Caco-2 (cell line): ENCODE results near the gene SENP1. TPM values are rescaled to one million over a fixed set of nuclear protein-coding genes. Genes with fewer than 3 reads are reported as not detected.

Experiments used
- BruUV-seq: library from RNA; stranded (reverse); fragments of 400-500 nt; replicated peaks from 2 replicates; lab custom pipeline; 2021; lab: Mats Ljungman, UMichigan
- CTCF ChIA-PET: fragments of 300-600 bp; sonication (Branson Sonifier 250); formaldehyde crosslinking; loops from one replicate; lab custom pipeline; 2022; ENCODE audit warnings: antibody characterized with exemption; lab: Charles Lee
- POLR2A ChIA-PET: fragments of 300-600 bp; sonication (Branson Sonifier 250); formaldehyde crosslinking; loops from one replicate; lab custom pipeline; 2022; ENCODE audit warnings: antibody characterized with exemption; lab: Charles Lee
- DNase-seq, 2 experiments: peaks; one replicate each; pipeline versions ENCODE4 v3.0.0 to v3.0.0-alpha.2; 2020 to 2022
- H3K27me3 ChIP-seq: replicated peaks from 2 replicates; pipeline ENCODE4 v1.6.0; 2011; ENCODE audit warnings: low read length; ENCODE audit not compliant: control insufficient read depth, insufficient read depth
- H3K36me3 ChIP-seq: 2 replicates; pipeline ENCODE4 v1.5.1; 2011; ENCODE audit warnings: low read length; ENCODE audit not compliant: control insufficient read depth, insufficient read depth
- H3K4me1 ChIP-seq: fragments of 250-450 bp; sonication (Bioruptor Pico); 2 replicates; pipeline ENCODE4 v1.5.1; 2020; ENCODE audit warnings: mild to moderate bottlenecking
- H3K4me3 ChIP-seq: 2 replicates; pipeline ENCODE4 v1.5.1; 2011; ENCODE audit warnings: low read depth, mild to moderate bottlenecking, control low read depth, low read length
- H3K9me3 ChIP-seq: fragments of 250-450 bp; sonication (Bioruptor Pico); 2 replicates; pipeline ENCODE4 v1.5.1; 2020; ENCODE audit warnings: mild to moderate bottlenecking, moderate library complexity
- H3K27ac Mint-ChIP-seq: one replicate; pipeline ENCODE4 v1.8.0; 2022; ENCODE audit warnings: mixed read lengths; ENCODE audit not compliant: unreplicated experiment
- H3K27me3 Mint-ChIP-seq: one replicate; pipeline ENCODE4 v1.8.0; 2022; ENCODE audit warnings: mixed read lengths; ENCODE audit not compliant: insufficient read depth, unreplicated experiment
- H3K36me3 Mint-ChIP-seq: one replicate; pipeline ENCODE4 v1.8.0; 2022; ENCODE audit warnings: mild to moderate bottlenecking, mixed read lengths; ENCODE audit not compliant: insufficient read depth, unreplicated experiment
- H3K4me1 Mint-ChIP-seq: one replicate; pipeline ENCODE4 v1.8.0; 2022; ENCODE audit warnings: low read depth, mixed read lengths; ENCODE audit not compliant: unreplicated experiment
- H3K4me3 Mint-ChIP-seq: one replicate; pipeline ENCODE4 v1.8.0; 2022; ENCODE audit warnings: mild to moderate bottlenecking, moderate library complexity, mixed read lengths; ENCODE audit not compliant: unreplicated experiment
- H3K9me3 Mint-ChIP-seq: one replicate; pipeline ENCODE4 v1.8.0; 2022; ENCODE audit warnings: mixed read lengths; ENCODE audit not compliant: unreplicated experiment
- intact Hi-C: fragments of 100-400 bp; cut with micrococcal nuclease; formaldehyde crosslinking; loops from one replicate; pipeline ENCODE4 v1.10.0; 2022; ENCODE audit not compliant: unreplicated experiment
- total RNA-seq: library from RNA; stranded (reverse); gene quantifications from 2 replicates; pipeline ENCODE4 v1.2.3, GENCODE V29; 2022
- TF ChIP-seq, protein P1 (sequence below), 2 experiments: fragments of 200-600 bp in 1 of 2; IDR thresholded peaks; 1 replicate in 1 of 2; 2 replicates in 1 of 2; pipeline versions ENCODE4 v1.5.1 to v1.8.0; 2011 to 2022; ENCODE audit warnings: antibody characterized with exemption in 1 of 2, control low read depth in 1 of 2, inconsistent platforms in 1 of 2, low read depth in 1 of 2, low read length in 1 of 2, mild to moderate bottlenecking in 1 of 2, moderate library complexity in 1 of 2; ENCODE audit not compliant: insufficient read depth in 1 of 2, severe bottlenecking in 1 of 2, unreplicated experiment in 1 of 2

SENP1 gene
- total RNA-seq, 1 experiment from 2014 or later = 40.4 TPM

DNA sequence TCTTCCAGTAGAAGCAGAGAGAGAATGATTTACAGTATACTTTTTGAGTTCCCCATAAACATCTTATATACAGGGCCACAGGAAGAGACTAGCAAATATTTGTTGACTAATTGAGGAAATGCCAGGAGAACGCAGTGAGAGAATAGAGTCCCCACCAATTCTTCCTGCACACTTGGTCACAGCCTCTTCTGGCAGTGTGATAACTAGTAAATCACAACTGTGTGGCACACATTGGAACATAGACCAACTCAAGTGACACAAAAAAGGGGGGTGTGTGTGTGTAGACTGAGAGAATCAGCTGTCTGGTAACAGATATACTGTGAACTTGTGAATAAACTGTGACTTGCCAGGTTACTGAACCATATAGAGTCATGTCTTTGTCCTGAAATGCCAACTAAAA lies 23.5 kb upstream of the SENP1 start:
- BruUV-seq = no TSS peak
- no peak for DNase-seq
- TF ChIP-seq, protein P1, sequence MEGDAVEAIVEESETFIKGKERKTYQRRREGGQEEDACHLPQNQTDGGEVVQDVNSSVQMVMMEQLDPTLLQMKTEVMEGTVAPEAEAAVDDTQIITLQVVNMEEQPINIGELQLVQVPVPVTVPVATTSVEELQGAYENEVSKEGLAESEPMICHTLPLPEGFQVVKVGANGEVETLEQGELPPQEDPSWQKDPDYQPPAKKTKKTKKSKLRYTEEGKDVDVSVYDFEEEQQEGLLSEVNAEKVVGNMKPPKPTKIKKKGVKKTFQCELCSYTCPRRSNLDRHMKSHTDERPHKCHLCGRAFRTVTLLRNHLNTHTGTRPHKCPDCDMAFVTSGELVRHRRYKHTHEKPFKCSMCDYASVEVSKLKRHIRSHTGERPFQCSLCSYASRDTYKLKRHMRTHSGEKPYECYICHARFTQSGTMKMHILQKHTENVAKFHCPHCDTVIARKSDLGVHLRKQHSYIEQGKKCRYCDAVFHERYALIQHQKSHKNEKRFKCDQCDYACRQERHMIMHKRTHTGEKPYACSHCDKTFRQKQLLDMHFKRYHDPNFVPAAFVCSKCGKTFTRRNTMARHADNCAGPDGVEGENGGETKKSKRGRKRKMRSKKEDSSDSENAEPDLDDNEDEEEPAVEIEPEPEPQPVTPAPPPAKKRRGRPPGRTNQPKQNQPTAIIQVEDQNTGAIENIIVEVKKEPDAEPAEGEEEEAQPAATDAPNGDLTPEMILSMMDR (IDR thresholded peaks at IDR 0.05; ENCODE audit: insufficient read depth in 1 of 2, low read depth in 1 of 2, low read length in 1 of 2, severe bottlenecking in 1 of 2, unreplicated experiment in 1 of 2) = no peak
- H3K9me3 Mint-ChIP-seq = no peaks in the 10 kb centered on the region
- Histone ChIP-seq H3K27me3 (no peaks in the 10 kb centered on the region), H3K4me3 (no peak overlapping the region), H3K9me3 (no peaks in the 10 kb centered on the region), H3K4me1 (no peaks in the 10 kb centered on the region), H3K36me3 (peaks cover 6% of the 10 kb centered on the region)
- no peaks in the 10 kb centered on the region for H3K4me1 Mint-ChIP-seq
- H3K27ac Mint-ChIP-seq = no peak overlapping the region
- H3K36me3 Mint-ChIP-seq = peaks cover 37% of the 10 kb centered on the region
- no peaks in the 10 kb centered on the region for H3K27me3 Mint-ChIP-seq
- ChIA-PET CTCF (no interaction called here), POLR2A (interaction anchor here (0.6 to 0.8 kb wide), 2 partner anchors 28 to 93 kb away, joined by 3 to 6 read pairs; partner anchors contain the start of gene ASB8)
- H3K4me3 Mint-ChIP-seq = no peak overlapping the region
- intact Hi-C loops = no loop called here

DNA sequence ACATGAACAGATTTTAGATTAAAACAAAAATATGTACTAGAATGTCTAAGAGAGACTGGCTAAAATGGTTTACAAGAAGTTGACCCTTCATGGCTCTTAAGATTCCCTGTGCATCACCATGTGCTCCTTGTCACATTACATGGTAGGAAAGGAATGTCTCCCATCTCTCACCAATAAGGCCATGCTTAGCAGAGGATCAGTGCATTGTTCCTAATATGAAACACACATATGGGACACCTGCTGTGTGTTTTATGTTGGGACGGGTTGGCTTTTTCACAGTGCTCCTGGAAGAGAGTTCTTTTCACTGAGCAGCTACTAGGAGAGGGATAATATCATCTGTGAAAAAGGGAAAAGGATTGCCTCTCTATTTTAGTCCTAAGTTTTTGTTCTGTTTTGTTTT lies 22.9 kb upstream of the SENP1 start:
- no peaks in the 10 kb centered on the region for H3K27me3 Mint-ChIP-seq
- H3K4me3 Mint-ChIP-seq = no peak overlapping the region
- ChIA-PET POLR2A (no interaction called here), CTCF (no interaction called here)
- Histone ChIP-seq H3K4me3 (no peak overlapping the region), H3K36me3 (peaks cover 6% of the 10 kb centered on the region), H3K4me1 (no peaks in the 10 kb centered on the region), H3K27me3 (no peaks in the 10 kb centered on the region), H3K9me3 (no peaks in the 10 kb centered on the region)
- no peak for DNase-seq
- H3K9me3 Mint-ChIP-seq = no peaks in the 10 kb centered on the region
- no peaks in the 10 kb centered on the region for H3K4me1 Mint-ChIP-seq
- BruUV-seq = no TSS peak
- no peak overlapping the region for H3K27ac Mint-ChIP-seq
- TF ChIP-seq, protein P1 (IDR thresholded peaks at IDR 0.05; ENCODE audit: insufficient read depth in 1 of 2, low read depth in 1 of 2, low read length in 1 of 2, severe bottlenecking in 1 of 2, unreplicated experiment in 1 of 2) = no peak
- intact Hi-C loops = no loop called here
- H3K36me3 Mint-ChIP-seq = peaks cover 38% of the 10 kb centered on the region

DNA sequence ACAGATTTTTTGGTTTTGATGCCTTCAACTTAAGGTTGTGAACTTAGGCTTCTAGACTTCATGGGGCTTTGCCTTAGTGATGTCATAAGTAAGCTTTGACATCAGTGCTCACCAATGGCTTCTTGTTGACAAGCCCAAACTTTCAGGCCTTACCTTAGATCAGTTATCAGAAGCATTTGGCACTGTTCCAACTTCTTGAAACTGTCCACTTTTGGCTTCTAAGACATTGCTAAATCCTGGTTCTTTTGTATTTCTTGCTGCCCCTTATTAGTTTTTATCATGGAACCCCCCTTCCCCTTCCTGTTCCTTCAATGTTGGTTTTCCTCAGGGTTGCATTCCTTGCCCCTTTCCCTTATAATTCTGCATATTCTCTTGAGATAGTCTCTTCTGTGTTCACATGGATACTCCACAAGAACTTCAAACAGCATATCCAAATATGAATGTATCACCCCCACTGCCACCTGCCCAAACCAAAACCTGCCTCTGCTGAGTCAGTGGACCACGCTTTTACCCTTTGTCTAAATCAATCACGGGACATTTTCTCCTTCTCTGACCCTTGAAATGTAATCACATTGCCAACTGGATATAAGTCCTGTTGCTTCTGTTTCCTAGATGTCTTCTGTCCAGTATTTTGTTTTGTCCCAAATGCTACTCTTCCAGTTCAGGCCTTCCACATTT lies 21.2 kb upstream of the SENP1 start:
- CTCF ChIA-PET = no interaction called here
- DNase-seq = no peak
- TF ChIP-seq, protein P1 (IDR thresholded peaks at IDR 0.05; ENCODE audit: insufficient read depth in 1 of 2, low read depth in 1 of 2, low read length in 1 of 2, severe bottlenecking in 1 of 2, unreplicated experiment in 1 of 2) = no peak

More for the DNA sequence above, 21.2 kb upstream of the SENP1 start:
- H3K36me3 ChIP-seq = peaks cover 2% of the 10 kb centered on the region
- POLR2A ChIA-PET = no interaction called here
- no peaks in the 10 kb centered on the region for H3K27me3 ChIP-seq
- intact Hi-C loops = no loop called here
- no TSS peak for BruUV-seq
- Mint-ChIP-seq H3K4me1 (no peaks in the 10 kb centered on the region), H3K4me3 (no peak overlapping the region), H3K36me3 (peaks cover 33% of the 10 kb centered on the region), H3K27me3 (no peaks in the 10 kb centered on the region), H3K27ac (no peak overlapping the region), H3K9me3 (no peaks in the 10 kb centered on the region)
- no peaks in the 10 kb centered on the region for H3K4me1 ChIP-seq
- no peaks in the 10 kb centered on the region for H3K9me3 ChIP-seq
- H3K4me3 ChIP-seq = no peak overlapping the region
